ENCODE data around the gene VAV3. TPM values are rescaled to one million over a fixed set of nuclear protein-coding genes. Genes with fewer than 3 reads are reported as not detected.

Gene VAV3
- polyA plus RNA-seq, 1 donor (not counting 4 experiments of a cell fraction or from before 2014, with no cell fraction given) = 19.6 TPM

DNA sequence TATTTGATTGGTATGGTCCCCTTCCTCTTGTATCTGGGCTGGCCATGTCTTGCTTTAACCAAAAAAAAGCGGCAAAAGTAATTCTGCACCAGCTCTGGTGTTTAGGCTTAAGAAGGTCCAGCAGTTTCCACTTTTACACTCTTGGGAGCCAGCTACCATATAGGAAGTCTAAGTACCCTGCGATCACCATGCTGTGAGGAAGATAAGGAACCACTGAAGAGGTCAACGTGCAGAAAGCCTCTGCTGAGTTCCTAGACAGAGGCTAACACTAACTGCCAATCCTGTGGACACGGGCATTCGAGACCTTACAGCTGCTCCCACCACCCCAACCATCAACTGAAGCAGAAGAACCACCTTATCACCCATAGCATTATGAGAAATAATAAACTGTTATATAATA, 331.4 kb downstream of the VAV3 start:
- TF ChIP-seq, protein P1, sequence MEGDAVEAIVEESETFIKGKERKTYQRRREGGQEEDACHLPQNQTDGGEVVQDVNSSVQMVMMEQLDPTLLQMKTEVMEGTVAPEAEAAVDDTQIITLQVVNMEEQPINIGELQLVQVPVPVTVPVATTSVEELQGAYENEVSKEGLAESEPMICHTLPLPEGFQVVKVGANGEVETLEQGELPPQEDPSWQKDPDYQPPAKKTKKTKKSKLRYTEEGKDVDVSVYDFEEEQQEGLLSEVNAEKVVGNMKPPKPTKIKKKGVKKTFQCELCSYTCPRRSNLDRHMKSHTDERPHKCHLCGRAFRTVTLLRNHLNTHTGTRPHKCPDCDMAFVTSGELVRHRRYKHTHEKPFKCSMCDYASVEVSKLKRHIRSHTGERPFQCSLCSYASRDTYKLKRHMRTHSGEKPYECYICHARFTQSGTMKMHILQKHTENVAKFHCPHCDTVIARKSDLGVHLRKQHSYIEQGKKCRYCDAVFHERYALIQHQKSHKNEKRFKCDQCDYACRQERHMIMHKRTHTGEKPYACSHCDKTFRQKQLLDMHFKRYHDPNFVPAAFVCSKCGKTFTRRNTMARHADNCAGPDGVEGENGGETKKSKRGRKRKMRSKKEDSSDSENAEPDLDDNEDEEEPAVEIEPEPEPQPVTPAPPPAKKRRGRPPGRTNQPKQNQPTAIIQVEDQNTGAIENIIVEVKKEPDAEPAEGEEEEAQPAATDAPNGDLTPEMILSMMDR (optimal IDR thresholded peaks at IDR 0.05 in 1 of 3, IDR thresholded peaks at IDR 0.05 in 1 of 3, conservative IDR thresholded peaks at IDR 0.05 in 1 of 3; ENCODE audit: extremely low read depth in 1 of 3, insufficient read depth in 2 of 3, low read length in 3 of 3) = no peak
- TF ChIP-seq EZH2 (IDR thresholded peaks at IDR 0.05; ENCODE audit: low read length) = no peak
- Histone ChIP-seq H4K20me1 (ENCODE audit: control insufficient read depth, extremely low read depth, insufficient read depth, low read length) (no peaks in the 10 kb centered on the region), H3K4me3 (ENCODE audit: control insufficient read depth in 2 of 3, extremely low read depth in 1 of 3, insufficient read depth in 2 of 3, low read depth in 1 of 3, low read length in 3 of 3) (no peak overlapping the region), H3K9me1 (ENCODE audit: control insufficient read depth, extremely low read depth, insufficient read depth, low read length) (peaks cover 1% of the 10 kb centered on the region), H3K79me2 (ENCODE audit: control insufficient read depth, insufficient read depth, low read length) (no peaks in the 10 kb centered on the region), H3K27me3 (ENCODE audit: control insufficient read depth, extremely low read depth, insufficient read depth, low read length) (no peaks in the 10 kb centered on the region), H3K9me3 (ENCODE audit: control insufficient read depth, low read depth, low read length) (no peaks in the 10 kb centered on the region), H2AFZ (ENCODE audit: control insufficient read depth, low read length) (no peak overlapping the region), H3K4me1 (ENCODE audit: control insufficient read depth, extremely low read depth, insufficient read depth, low read length) (no peaks in the 10 kb centered on the region), H3K4me2 (ENCODE audit: control insufficient read depth, extremely low read depth, insufficient read depth, low read depth, low read length) (no peak overlapping the region), H3K9ac (ENCODE audit: control insufficient read depth, extremely low read depth, insufficient read depth, low read length) (no peak overlapping the region), H3K36me3 (ENCODE audit: control insufficient read depth in 2 of 2, extremely low read depth in 1 of 2, insufficient read depth in 2 of 2, low read length in 2 of 2) (no peaks in the 10 kb centered on the region), H3K27ac (ENCODE audit: control insufficient read depth, insufficient read depth, low read length) (no peak overlapping the region)
- DNase-seq (ENCODE audit: low read depth, low spot score) (no peak), FAIRE-seq (no peak)
- dilution Hi-C loops (cut with MboI; ENCODE audit: extremely low pct_ligation_motif_present, low sequenced_read_pairs) = no loop called here

DNA sequence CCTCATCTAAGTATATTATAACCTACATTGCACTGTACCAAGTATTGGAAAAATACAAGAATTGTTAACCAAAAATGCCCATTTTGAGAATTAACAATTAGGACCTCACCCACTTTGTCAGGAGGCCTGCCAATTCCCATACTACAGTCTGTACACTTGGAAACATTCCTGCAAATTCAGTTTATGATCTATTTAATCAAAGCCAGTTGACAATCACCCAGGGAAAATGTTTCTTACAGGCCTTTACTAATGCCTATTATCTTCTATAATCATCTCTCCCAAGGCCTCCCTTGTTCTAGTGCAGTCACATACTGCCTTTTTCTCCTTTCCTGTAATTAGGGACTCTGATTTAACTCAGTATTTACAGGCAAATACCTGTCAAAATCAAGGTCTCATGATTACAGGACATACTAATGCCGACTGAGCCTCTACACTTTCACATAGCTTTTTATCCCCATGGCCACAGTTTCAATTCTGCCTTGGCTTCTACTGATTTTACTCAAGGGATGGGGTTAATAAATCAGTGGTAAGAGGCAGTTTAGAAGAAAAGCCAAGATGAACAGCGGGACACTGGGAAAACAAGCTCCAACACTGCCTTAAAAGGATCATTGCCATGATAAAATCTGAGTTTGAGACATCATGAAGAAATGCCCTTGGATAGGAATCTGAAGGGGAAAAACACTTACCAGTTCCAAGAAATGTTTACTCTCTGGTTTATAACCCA, 338.7 kb downstream of the VAV3 start:
- no peak for TF ChIP-seq EZH2 (IDR thresholded peaks at IDR 0.05; ENCODE audit: low read length)
- TF ChIP-seq, protein P1 (optimal IDR thresholded peaks at IDR 0.05 in 1 of 3, IDR thresholded peaks at IDR 0.05 in 1 of 3, conservative IDR thresholded peaks at IDR 0.05 in 1 of 3; ENCODE audit: extremely low read depth in 1 of 3, insufficient read depth in 2 of 3, low read length in 3 of 3) = no peak
- Histone ChIP-seq H3K4me3 (ENCODE audit: control insufficient read depth in 2 of 3, extremely low read depth in 1 of 3, insufficient read depth in 2 of 3, low read depth in 1 of 3, low read length in 3 of 3) (no peak overlapping the region), H2AFZ (ENCODE audit: control insufficient read depth, low read length) (no peak overlapping the region), H3K36me3 (ENCODE audit: control insufficient read depth in 2 of 2, extremely low read depth in 1 of 2, insufficient read depth in 2 of 2, low read length in 2 of 2) (no peaks in the 10 kb centered on the region), H3K79me2 (ENCODE audit: control insufficient read depth, insufficient read depth, low read length) (no peaks in the 10 kb centered on the region), H3K27me3 (ENCODE audit: control insufficient read depth, extremely low read depth, insufficient read depth, low read length) (no peaks in the 10 kb centered on the region), H3K27ac (ENCODE audit: control insufficient read depth, insufficient read depth, low read length) (no peak overlapping the region), H3K9ac (ENCODE audit: control insufficient read depth, extremely low read depth, insufficient read depth, low read length) (no peak overlapping the region), H4K20me1 (ENCODE audit: control insufficient read depth, extremely low read depth, insufficient read depth, low read length) (no peaks in the 10 kb centered on the region), H3K4me1 (ENCODE audit: control insufficient read depth, extremely low read depth, insufficient read depth, low read length) (peaks cover 21% of the 10 kb centered on the region), H3K4me2 (ENCODE audit: control insufficient read depth, extremely low read depth, insufficient read depth, low read depth, low read length) (no peak overlapping the region), H3K9me3 (ENCODE audit: control insufficient read depth, low read depth, low read length) (no peaks in the 10 kb centered on the region), H3K9me1 (ENCODE audit: control insufficient read depth, extremely low read depth, insufficient read depth, low read length) (no peaks in the 10 kb centered on the region)
- dilution Hi-C loops (cut with MboI; ENCODE audit: extremely low pct_ligation_motif_present, low sequenced_read_pairs) = no loop called here
- DNase-seq (ENCODE audit: low read depth, low spot score) = no peak
- FAIRE-seq = no peak
